ENCODE measurements around the gene TNS1. TPM values are rescaled to one million over a fixed set of nuclear protein-coding genes. Genes with fewer than 3 reads are reported as not detected.

The TNS1 gene
- total and polyA plus RNA-seq, 4 donors, result 67.0 to 377 (median 208) TPM

GRCh38 chr2:217994776-217995274 lies 8.0 kb downstream of the TNS1 start:
- DNase-seq (no peak), ATAC-seq (ENCODE audit: insufficient read depth, low FRiP score) (no peak)
- Histone ChIP-seq H3K4me3 (no peak overlapping the region), H3K9ac (ENCODE audit: insufficient read depth in 1 of 2, low read length in 2 of 2) (peak overlapping the region in 1 of 2 donors; percentile 42), H3K4me1 (ENCODE audit: control insufficient read depth in 5 of 5, insufficient read depth in 5 of 5, low read length in 5 of 5) (peaks cover 0 to 34% (median 20%) of the 10 kb centered on the region in 5 donors), H3K27ac (ENCODE audit: low read depth in 1 of 2, low read length in 1 of 2) (peak overlapping the region in 1 of 2 donors; percentile 7), H3K27me3 (ENCODE audit: control insufficient read depth in 3 of 3, insufficient read depth in 3 of 3, low read length in 2 of 3) (no peaks in the 10 kb centered on the region), H3K9me3 (ENCODE audit: control insufficient read depth in 4 of 4, insufficient read depth in 3 of 4, low read length in 3 of 4) (no peaks in the 10 kb centered on the region), H3K36me3 (ENCODE audit: control insufficient read depth in 4 of 4, insufficient read depth in 4 of 4, low read length in 4 of 4) (peaks cover 0 to 23% (median 6%) of the 10 kb centered on the region in 4 donors)
- TF ChIP-seq, protein P1, sequence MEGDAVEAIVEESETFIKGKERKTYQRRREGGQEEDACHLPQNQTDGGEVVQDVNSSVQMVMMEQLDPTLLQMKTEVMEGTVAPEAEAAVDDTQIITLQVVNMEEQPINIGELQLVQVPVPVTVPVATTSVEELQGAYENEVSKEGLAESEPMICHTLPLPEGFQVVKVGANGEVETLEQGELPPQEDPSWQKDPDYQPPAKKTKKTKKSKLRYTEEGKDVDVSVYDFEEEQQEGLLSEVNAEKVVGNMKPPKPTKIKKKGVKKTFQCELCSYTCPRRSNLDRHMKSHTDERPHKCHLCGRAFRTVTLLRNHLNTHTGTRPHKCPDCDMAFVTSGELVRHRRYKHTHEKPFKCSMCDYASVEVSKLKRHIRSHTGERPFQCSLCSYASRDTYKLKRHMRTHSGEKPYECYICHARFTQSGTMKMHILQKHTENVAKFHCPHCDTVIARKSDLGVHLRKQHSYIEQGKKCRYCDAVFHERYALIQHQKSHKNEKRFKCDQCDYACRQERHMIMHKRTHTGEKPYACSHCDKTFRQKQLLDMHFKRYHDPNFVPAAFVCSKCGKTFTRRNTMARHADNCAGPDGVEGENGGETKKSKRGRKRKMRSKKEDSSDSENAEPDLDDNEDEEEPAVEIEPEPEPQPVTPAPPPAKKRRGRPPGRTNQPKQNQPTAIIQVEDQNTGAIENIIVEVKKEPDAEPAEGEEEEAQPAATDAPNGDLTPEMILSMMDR (IDR thresholded peaks at IDR 0.05; ENCODE audit: control extremely low read depth, extremely low read depth), result no peak
- 89 to 96% methylated on average over 4 of the region's 4 CpGs for WGBS, 2 donors

GRCh38 chr2:217993817-217994463 lies 8.9 kb downstream of the TNS1 start:
- peaks cover 0 to 27% (median 16%) of the 10 kb centered on the region in 5 donors for H3K4me1 ChIP-seq (ENCODE audit: control insufficient read depth in 5 of 5, insufficient read depth in 5 of 5, low read length in 5 of 5)
- DNase-seq (peak in 2 of 3 donors; percentile 47 to 57), ATAC-seq (ENCODE audit: insufficient read depth, low FRiP score) (peak; percentile 32)
- WGBS, 2 donors, result 67 to 72% methylated on average over 6 of the region's 6 CpGs
- H3K9ac ChIP-seq (ENCODE audit: insufficient read depth in 1 of 2, low read length in 2 of 2), result peak overlapping the region in 1 of 2 donors; percentile 1
- no peaks in the 10 kb centered on the region for H3K27me3 ChIP-seq (ENCODE audit: control insufficient read depth in 3 of 3, insufficient read depth in 3 of 3, low read length in 2 of 3)
- peaks cover 0 to 26% (median 6%) of the 10 kb centered on the region in 4 donors for H3K36me3 ChIP-seq (ENCODE audit: control insufficient read depth in 4 of 4, insufficient read depth in 4 of 4, low read length in 4 of 4)
- TF ChIP-seq, protein P1 (IDR thresholded peaks at IDR 0.05; ENCODE audit: control extremely low read depth, extremely low read depth), result peak; percentile 36
- H3K4me3 ChIP-seq, result no peak overlapping the region
- no peaks in the 10 kb centered on the region for H3K9me3 ChIP-seq (ENCODE audit: control insufficient read depth in 4 of 4, insufficient read depth in 3 of 4, low read length in 3 of 4)
- H3K27ac ChIP-seq (ENCODE audit: low read depth in 1 of 2, low read length in 1 of 2), result no peak overlapping the region

DNA sequence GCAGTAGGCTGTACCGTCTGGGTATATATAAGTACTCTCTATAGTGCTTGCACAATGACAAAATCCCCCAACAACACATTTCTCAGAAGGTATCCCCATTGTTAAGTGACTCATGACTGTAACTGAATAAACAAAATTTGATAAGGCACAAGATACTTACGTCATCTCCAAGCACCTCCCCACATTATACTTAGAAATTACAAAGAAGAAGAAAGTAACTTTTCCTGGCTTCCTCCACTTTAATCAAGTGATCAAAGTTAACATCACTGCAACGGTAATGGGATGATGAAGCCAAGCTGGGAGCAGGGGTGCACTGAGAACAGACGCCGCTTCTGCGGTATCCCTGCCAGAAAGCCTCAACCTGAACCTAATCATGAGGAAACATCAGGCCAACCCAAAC lies 9.7 kb downstream of the TNS1 start:
- H3K4me1 ChIP-seq (ENCODE audit: control insufficient read depth in 5 of 5, insufficient read depth in 5 of 5, low read length in 5 of 5), result peaks cover 2 to 34% (median 20%) of the 10 kb centered on the region in 5 donors
- 50 to 74% methylated on average over 6 of the region's 6 CpGs for WGBS, 2 donors
- H3K9ac ChIP-seq (ENCODE audit: insufficient read depth in 1 of 2, low read length in 2 of 2), result no peak overlapping the region
- no peak overlapping the region for H3K4me3 ChIP-seq
- no peak for ATAC-seq (ENCODE audit: insufficient read depth, low FRiP score)
- no peaks in the 10 kb centered on the region for H3K27me3 ChIP-seq (ENCODE audit: control insufficient read depth in 3 of 3, insufficient read depth in 3 of 3, low read length in 2 of 3)
- no peak overlapping the region for H3K27ac ChIP-seq (ENCODE audit: low read depth in 1 of 2, low read length in 1 of 2)
- H3K9me3 ChIP-seq (ENCODE audit: control insufficient read depth in 4 of 4, insufficient read depth in 3 of 4, low read length in 3 of 4), result no peaks in the 10 kb centered on the region
- no peak for DNase-seq
- peaks cover 0 to 26% (median 6%) of the 10 kb centered on the region in 4 donors for H3K36me3 ChIP-seq (ENCODE audit: control insufficient read depth in 4 of 4, insufficient read depth in 4 of 4, low read length in 4 of 4)
- TF ChIP-seq, protein P1 (IDR thresholded peaks at IDR 0.05; ENCODE audit: control extremely low read depth, extremely low read depth), result no peak
